ENCODE data around the gene IGLON5. TPM values are rescaled to one million over a fixed set of nuclear protein-coding genes. Genes with fewer than 3 reads are reported as not detected.

IGLON5 gene
- total and polyA plus RNA-seq, 2 experiments from 2014 or later: 5.0 to 29.1 TPM

DNA sequence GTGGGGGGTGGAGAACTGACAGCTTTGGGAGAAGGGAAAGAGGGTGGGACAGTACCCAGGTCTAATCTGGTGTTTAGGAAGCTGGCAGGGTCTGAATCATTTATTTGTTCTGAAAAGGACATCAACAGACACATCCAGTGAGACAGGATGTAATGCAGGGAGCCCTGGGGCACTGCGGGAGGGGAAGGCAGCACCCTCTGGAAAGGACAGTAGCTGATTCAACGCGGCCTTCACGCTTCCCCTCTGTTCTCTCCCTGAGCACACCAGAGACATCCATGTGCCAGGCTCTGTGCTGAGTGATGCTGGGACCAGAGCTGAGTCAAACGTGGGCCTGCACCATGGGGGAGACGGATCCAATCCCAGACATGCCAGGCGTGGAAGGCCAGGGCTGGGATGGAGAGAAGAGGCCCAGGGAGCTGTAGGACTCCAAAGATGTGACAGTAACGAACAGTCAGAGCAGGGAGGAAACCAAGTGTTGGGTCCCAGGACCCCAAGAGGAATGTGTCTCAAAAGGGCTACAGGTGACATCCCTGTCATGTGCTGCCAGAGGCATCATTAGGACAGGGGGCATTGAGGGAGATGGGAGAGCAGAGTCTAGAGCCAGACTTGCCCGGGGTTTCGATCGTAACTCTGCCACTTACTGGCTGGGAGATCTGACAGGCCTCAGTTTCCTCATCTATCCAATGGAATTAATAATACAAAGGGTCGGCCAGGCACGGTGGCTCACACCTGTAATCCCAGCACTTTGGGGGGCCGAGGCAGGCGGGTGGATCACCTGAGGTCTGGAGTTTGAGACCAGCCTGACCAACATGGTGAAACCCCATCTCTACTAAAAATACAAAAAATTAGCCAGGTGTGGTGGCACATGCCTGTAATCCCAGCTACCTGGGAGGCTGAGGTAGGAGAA lies 53.0 kb downstream of the IGLON5 start:
- H4K20me1 ChIP-seq (replicated peaks; ENCODE audit: insufficient read depth): no peaks in the 10 kb centered on the region
- H3K36me3 Mint-ChIP-seq (ENCODE audit: low read depth): no peaks in the 10 kb centered on the region; the same call in 2 of the 3 replicates
- TF ChIP-seq, protein P1, sequence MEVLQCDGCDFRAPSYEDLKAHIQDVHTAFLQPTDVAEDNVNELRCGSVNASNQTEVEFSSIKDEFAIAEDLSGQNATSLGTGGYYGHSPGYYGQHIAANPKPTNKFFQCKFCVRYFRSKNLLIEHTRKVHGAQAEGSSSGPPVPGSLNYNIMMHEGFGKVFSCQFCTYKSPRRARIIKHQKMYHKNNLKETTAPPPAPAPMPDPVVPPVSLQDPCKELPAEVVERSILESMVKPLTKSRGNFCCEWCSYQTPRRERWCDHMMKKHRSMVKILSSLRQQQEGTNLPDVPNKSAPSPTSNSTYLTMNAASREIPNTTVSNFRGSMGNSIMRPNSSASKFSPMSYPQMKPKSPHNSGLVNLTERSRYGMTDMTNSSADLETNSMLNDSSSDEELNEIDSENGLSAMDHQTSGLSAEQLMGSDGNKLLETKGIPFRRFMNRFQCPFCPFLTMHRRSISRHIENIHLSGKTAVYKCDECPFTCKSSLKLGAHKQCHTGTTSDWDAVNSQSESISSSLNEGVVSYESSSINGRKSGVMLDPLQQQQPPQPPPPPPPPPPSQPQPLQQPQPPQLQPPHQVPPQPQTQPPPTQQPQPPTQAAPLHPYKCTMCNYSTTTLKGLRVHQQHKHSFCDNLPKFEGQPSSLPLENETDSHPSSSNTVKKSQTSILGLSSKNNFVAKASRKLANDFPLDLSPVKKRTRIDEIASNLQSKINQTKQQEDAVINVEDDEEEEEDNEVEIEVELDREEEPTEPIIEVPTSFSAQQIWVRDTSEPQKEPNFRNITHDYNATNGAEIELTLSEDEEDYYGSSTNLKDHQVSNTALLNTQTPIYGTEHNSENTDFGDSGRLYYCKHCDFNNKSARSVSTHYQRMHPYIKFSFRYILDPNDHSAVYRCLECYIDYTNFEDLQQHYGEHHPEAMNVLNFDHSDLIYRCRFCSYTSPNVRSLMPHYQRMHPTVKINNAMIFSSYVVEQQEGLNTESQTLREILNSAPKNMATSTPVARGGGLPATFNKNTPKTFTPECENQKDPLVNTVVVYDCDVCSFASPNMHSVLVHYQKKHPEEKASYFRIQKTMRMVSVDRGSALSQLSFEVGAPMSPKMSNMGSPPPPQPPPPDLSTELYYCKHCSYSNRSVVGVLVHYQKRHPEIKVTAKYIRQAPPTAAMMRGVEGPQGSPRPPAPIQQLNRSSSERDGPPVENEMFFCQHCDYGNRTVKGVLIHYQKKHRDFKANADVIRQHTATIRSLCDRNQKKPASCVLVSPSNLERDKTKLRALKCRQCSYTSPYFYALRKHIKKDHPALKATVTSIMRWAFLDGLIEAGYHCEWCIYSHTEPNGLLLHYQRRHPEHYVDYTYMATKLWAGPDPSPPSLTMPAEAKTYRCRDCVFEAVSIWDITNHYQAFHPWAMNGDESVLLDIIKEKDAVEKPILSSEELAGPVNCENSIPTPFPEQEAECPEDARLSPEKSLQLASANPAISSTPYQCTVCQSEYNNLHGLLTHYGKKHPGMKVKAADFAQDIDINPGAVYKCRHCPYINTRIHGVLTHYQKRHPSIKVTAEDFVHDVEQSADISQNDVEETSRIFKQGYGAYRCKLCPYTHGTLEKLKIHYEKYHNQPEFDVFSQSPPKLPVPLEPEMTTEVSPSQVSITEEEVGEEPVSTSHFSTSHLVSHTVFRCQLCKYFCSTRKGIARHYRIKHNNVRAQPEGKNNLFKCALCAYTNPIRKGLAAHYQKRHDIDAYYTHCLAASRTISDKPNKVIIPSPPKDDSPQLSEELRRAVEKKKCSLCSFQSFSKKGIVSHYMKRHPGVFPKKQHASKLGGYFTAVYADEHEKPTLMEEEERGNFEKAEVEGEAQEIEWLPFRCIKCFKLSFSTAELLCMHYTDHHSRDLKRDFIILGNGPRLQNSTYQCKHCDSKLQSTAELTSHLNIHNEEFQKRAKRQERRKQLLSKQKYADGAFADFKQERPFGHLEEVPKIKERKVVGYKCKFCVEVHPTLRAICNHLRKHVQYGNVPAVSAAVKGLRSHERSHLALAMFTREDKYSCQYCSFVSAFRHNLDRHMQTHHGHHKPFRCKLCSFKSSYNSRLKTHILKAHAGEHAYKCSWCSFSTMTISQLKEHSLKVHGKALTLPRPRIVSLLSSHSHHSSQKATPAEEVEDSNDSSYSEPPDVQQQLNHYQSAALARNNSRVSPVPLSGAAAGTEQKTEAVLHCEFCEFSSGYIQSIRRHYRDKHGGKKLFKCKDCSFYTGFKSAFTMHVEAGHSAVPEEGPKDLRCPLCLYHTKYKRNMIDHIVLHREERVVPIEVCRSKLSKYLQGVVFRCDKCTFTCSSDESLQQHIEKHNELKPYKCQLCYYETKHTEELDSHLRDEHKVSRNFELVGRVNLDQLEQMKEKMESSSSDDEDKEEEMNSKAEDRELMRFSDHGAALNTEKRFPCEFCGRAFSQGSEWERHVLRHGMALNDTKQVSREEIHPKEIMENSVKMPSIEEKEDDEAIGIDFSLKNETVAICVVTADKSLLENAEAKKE (CRISPR knock-in tag; IDR thresholded peaks at IDR 0.05): no peak
- no peak for TF ChIP-seq EZH2 (IDR thresholded peaks at IDR 0.05; ENCODE audit: low read depth, unreplicated experiment)
- TF ChIP-seq, protein P2, sequence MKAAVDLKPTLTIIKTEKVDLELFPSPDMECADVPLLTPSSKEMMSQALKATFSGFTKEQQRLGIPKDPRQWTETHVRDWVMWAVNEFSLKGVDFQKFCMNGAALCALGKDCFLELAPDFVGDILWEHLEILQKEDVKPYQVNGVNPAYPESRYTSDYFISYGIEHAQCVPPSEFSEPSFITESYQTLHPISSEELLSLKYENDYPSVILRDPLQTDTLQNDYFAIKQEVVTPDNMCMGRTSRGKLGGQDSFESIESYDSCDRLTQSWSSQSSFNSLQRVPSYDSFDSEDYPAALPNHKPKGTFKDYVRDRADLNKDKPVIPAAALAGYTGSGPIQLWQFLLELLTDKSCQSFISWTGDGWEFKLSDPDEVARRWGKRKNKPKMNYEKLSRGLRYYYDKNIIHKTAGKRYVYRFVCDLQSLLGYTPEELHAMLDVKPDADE (IDR thresholded peaks at IDR 0.05): no peak
- TF ChIP-seq POLR2AphosphoS5 (IDR thresholded peaks at IDR 0.05; ENCODE audit: low read depth): no peak
- TF ChIP-seq ZNF114 (CRISPR knock-in tag; IDR thresholded peaks at IDR 0.05): no peak
- no peak for TF ChIP-seq JUNB (IDR thresholded peaks at IDR 0.05; ENCODE audit: unreplicated experiment)
- no peak for TF ChIP-seq STAT1 (IDR thresholded peaks at IDR 0.05; ENCODE audit: unreplicated experiment)
- TF ChIP-seq, protein P3, sequence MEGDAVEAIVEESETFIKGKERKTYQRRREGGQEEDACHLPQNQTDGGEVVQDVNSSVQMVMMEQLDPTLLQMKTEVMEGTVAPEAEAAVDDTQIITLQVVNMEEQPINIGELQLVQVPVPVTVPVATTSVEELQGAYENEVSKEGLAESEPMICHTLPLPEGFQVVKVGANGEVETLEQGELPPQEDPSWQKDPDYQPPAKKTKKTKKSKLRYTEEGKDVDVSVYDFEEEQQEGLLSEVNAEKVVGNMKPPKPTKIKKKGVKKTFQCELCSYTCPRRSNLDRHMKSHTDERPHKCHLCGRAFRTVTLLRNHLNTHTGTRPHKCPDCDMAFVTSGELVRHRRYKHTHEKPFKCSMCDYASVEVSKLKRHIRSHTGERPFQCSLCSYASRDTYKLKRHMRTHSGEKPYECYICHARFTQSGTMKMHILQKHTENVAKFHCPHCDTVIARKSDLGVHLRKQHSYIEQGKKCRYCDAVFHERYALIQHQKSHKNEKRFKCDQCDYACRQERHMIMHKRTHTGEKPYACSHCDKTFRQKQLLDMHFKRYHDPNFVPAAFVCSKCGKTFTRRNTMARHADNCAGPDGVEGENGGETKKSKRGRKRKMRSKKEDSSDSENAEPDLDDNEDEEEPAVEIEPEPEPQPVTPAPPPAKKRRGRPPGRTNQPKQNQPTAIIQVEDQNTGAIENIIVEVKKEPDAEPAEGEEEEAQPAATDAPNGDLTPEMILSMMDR (conservative IDR thresholded peaks at IDR 0.05; ENCODE audit: low read depth in 2 of 2): no peak
- H3F3A ChIP-seq (replicated peaks; ENCODE audit: low read depth): no peaks in the 10 kb centered on the region; the same call in 1 of the 2 replicates
- H3K9me2 ChIP-seq (ENCODE audit: insufficient read depth): no peaks in the 10 kb centered on the region
- 0 out of 2 replicates have a peak, but pooled peaks cover 4% of the 10 kb centered on the region for H3K79me2 ChIP-seq (replicated peaks; ENCODE audit: insufficient read depth)
- no peak overlapping the region for H2AFZ ChIP-seq
- no peaks in the 10 kb centered on the region for H3K9me3 Mint-ChIP-seq
- no peak overlapping the region for H3K4me2 ChIP-seq
- DNase-seq (ENCODE audit: low spot score) (no peak), ATAC-seq (no peak)
- H3K27ac ChIP-seq (ENCODE audit: low read depth): no peak overlapping the region
- H3K4me1 Mint-ChIP-seq: peaks cover 25% of the 10 kb centered on the region
- H3K27ac Mint-ChIP-seq: no peak overlapping the region
- no peak overlapping the region for H3K4me3 ChIP-seq
- H3K4me3 Mint-ChIP-seq: peak overlapping the region; percentile 21
- peaks cover 15% of the 10 kb centered on the region; the same call in 1 of the 2 replicates for H3K4me1 ChIP-seq (ENCODE audit: insufficient read depth)
- H3K27me3 Mint-ChIP-seq (ENCODE audit: insufficient read depth, low read depth, poor library complexity): peaks cover 15% of the 10 kb centered on the region
- H3K27me3 ChIP-seq (ENCODE audit: insufficient read depth): no peaks in the 10 kb centered on the region
- H3K36me3 ChIP-seq (ENCODE audit: insufficient read depth): no peaks in the 10 kb centered on the region

Data from GM23338 (cell line).